HEK293T (cell line): ENCODE measurements around the gene ALOX5AP.

ENCODE experiments used
- BHLHE40 ChIP-seq: fragments of 450-650 bp; IDR thresholded peaks from 2 replicates; pipeline ENCODE4 v1.6.1; 2016; ENCODE audit warnings: mild to moderate bottlenecking, moderate library complexity, borderline replicate concordance
- FOXK2 ChIP-seq: fragments of 450-650 bp; IDR thresholded peaks from 2 replicates; pipeline ENCODE4 v1.6.1; 2016; ENCODE audit warnings: mild to moderate bottlenecking
- L3MBTL2 ChIP-seq: fragments of 450-650 bp; conservative IDR thresholded peaks from 2 replicates; pipeline ENCODE4 v1.6.1; 2016; ENCODE audit warnings: mild to moderate bottlenecking
- NFRKB ChIP-seq: fragments of 450-650 bp; IDR thresholded peaks from 2 replicates; pipeline ENCODE4 v1.6.1; 2016; ENCODE audit warnings: mild to moderate bottlenecking, moderate library complexity
- ZNF384 ChIP-seq: fragments of 450-650 bp; IDR thresholded peaks from 2 replicates; pipeline ENCODE4 v1.6.1; 2016
- TF ChIP-seq, protein P1 (sequence below): fragments of 450-650 bp; IDR thresholded peaks from 2 replicates; pipeline ENCODE4 v1.6.1; 2016

DNA sequence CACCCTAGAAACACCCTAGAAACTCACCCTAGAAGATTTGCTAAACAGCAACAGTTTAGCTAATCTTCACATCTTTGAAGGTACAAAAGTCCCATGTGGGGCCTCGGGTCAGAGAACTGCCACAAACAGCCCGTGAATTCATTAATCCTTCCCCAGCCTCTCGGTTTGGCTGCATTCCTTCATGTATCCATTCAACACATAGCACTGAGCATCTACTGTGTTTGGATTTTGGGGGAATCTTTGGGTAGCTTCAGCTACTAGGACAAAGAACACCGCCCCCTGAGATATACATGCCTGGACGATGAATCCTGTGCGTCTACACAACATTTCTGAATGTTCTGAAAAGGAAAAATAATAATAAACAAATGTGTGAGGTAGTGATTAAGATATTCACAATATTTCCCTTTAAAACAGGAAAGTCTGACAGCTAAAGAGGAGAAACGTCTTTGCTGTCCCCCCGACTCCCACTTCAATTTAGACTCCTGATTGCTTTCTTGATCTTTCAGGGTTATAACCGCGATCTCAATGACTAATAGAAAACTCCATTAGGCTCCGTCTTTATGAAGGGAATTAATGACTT lies 63.5 kb downstream of the ALOX5AP start:
- TF ChIP-seq ZNF384 = no peak
- TF ChIP-seq FOXK2 = no peak
- TF ChIP-seq NFRKB = no peak
- TF ChIP-seq L3MBTL2 = no peak
- TF ChIP-seq BHLHE40 = no peak
- TF ChIP-seq, protein P1, sequence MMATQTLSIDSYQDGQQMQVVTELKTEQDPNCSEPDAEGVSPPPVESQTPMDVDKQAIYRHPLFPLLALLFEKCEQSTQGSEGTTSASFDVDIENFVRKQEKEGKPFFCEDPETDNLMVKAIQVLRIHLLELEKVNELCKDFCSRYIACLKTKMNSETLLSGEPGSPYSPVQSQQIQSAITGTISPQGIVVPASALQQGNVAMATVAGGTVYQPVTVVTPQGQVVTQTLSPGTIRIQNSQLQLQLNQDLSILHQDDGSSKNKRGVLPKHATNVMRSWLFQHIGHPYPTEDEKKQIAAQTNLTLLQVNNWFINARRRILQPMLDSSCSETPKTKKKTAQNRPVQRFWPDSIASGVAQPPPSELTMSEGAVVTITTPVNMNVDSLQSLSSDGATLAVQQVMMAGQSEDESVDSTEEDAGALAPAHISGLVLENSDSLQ = no peak
